Endothelial cell of umbilical vein (primary cell): ENCODE measurements around the gene MYBPC1. TPM values are rescaled to one million over a fixed set of nuclear protein-coding genes. Genes with fewer than 3 reads are reported as not detected.

ENCODE experiments used
- BruUV-seq: library from RNA; stranded (reverse); fragments of 400-500 nt; replicated peaks from 2 replicates; lab custom pipeline; 2021; lab: Mats Ljungman, UMichigan
- CTCF ChIA-PET: fragments of 300-600, 350-600 bp; sonication (Branson Sonifier 250); formaldehyde crosslinking; loops from one replicate; lab custom pipeline; 2021; ENCODE audit warnings: antibody characterized with exemption, inconsistent platforms; lab: Charles Lee
- POLR2A ChIA-PET: fragments of 300-600, 350-600 bp; sonication (Branson Sonifier 250); formaldehyde crosslinking; loops from one replicate; lab custom pipeline; 2021; ENCODE audit warnings: antibody characterized with exemption, inconsistent platforms; lab: Charles Lee
- DNase-seq: peaks from one replicate; pipeline ENCODE4 v3.0.0-alpha.2; 2011; ENCODE audit warnings: low read depth, low spot score
- FAIRE-seq: peaks from 2 replicates; lab custom pipeline; 2011; peaks lifted over from hg19 to GRCh38; lab: Jason Lieb, UNC
- H2AFZ ChIP-seq: 2 replicates; pipeline ENCODE4 v1.6.0; 2012; ENCODE audit warnings: low read depth, low read length, control low read depth, inconsistent platforms
- H3K27ac ChIP-seq: 2 replicates; pipeline ENCODE4 v1.5.1; 2011; ENCODE audit warnings: low read depth, mild to moderate bottlenecking, control low read depth, low read length, moderate library complexity; ENCODE audit not compliant: insufficient read depth
- H3K27me3 ChIP-seq, 2 experiments: 2 replicates each; pipeline versions ENCODE4 v1.6.0 to v1.6.1; 2011; ENCODE audit warnings: low read length in 2 of 2, mixed read lengths in 1 of 2; ENCODE audit not compliant: control insufficient read depth in 2 of 2, insufficient read depth in 2 of 2
- H3K36me3 ChIP-seq, 2 experiments: 2 replicates in 1 of 2; 3 replicates in 1 of 2; pipeline ENCODE4 v1.5.1; 2011; ENCODE audit warnings: low read length in 2 of 2, mild to moderate bottlenecking in 1 of 2, moderate library complexity in 1 of 2; ENCODE audit not compliant: control insufficient read depth in 2 of 2, insufficient read depth in 2 of 2; ENCODE audit errors: extremely low read depth in 1 of 2
- H3K4me1 ChIP-seq: 3 replicates; pipeline ENCODE4 v1.5.1; 2011; ENCODE audit warnings: mild to moderate bottlenecking, low read length; ENCODE audit not compliant: control insufficient read depth, insufficient read depth; ENCODE audit errors: extremely low read depth
- H3K4me2 ChIP-seq: 2 replicates; pipeline ENCODE4 v1.6.1; 2011; ENCODE audit warnings: low read length, control low read depth, mixed read lengths; ENCODE audit not compliant: insufficient read depth
- H3K4me3 ChIP-seq, 3 experiments: fragments of 200-600 bp in 1 of 3; sonication (generic), shearing (Covaris generic) in 1 of 3; replicated peaks in 1 of 3; 2 replicates each; pipeline ENCODE4 v1.5.1; 2011 to 2016; ENCODE audit warnings: control low read depth in 3 of 3, low read length in 3 of 3, mild to moderate bottlenecking in 2 of 3, inconsistent platforms in 1 of 3, low read depth in 1 of 3, moderate library complexity in 1 of 3; ENCODE audit not compliant: insufficient read depth in 1 of 3
- H3K79me2 ChIP-seq: 2 replicates; pipeline ENCODE4 v1.6.0; 2012; ENCODE audit warnings: low read length, inconsistent platforms; ENCODE audit not compliant: control insufficient read depth, insufficient read depth
- H3K9ac ChIP-seq: replicated peaks from 2 replicates; pipeline ENCODE3; 2011; ENCODE audit warnings: low read length, control low read depth; ENCODE audit not compliant: insufficient read depth; ENCODE audit errors: extremely low read depth
- H3K9me1 ChIP-seq: replicated peaks from 3 replicates; pipeline ENCODE4 v1.6.0; 2011; ENCODE audit warnings: mild to moderate bottlenecking, low read length; ENCODE audit not compliant: control insufficient read depth, insufficient read depth; ENCODE audit errors: extremely low read depth
- H3K9me3 ChIP-seq: replicated peaks from 2 replicates; pipeline ENCODE4 v1.5.1; 2012; ENCODE audit warnings: low read length, inconsistent platforms; ENCODE audit not compliant: control insufficient read depth, insufficient read depth
- H4K20me1 ChIP-seq: replicated peaks from 2 replicates; pipeline ENCODE3; 2011; ENCODE audit warnings: mild to moderate bottlenecking, low read length; ENCODE audit not compliant: control insufficient read depth, insufficient read depth; ENCODE audit errors: extremely low read depth
- FOS ChIP-seq: IDR thresholded peaks from 2 replicates; pipeline ENCODE4 v1.6.1; 2011; ENCODE audit warnings: mild to moderate bottlenecking, low read length, moderate library complexity, borderline replicate concordance; ENCODE audit not compliant: insufficient read depth
- GATA2 ChIP-seq: IDR thresholded peaks from 2 replicates; pipeline ENCODE4 v1.7.0; 2011; ENCODE audit warnings: low read depth, mild to moderate bottlenecking, moderate library complexity, mixed read lengths, low read length; ENCODE audit not compliant: insufficient read length, insufficient read depth
- JUN ChIP-seq: IDR thresholded peaks from 2 replicates; pipeline ENCODE4 v1.6.1; 2011; ENCODE audit warnings: borderline replicate concordance, low read depth; ENCODE audit not compliant: insufficient read length, insufficient read depth
- MYC ChIP-seq: IDR thresholded peaks from one replicate; pipeline ENCODE4 v1.6.1; 2011; ENCODE audit warnings: mild to moderate bottlenecking, low read depth, low read length
- POLR2A ChIP-seq: IDR thresholded peaks from 2 replicates; pipeline ENCODE4 v1.6.1; 2012; ENCODE audit warnings: low read depth, mild to moderate bottlenecking, control low read depth, low read length
- POLR2AphosphoS5 ChIP-seq: IDR thresholded peaks from 2 replicates; pipeline ENCODE4 v1.6.1; 2012; ENCODE audit warnings: low read depth, mild to moderate bottlenecking, control low read depth, low read length, moderate library complexity; ENCODE audit not compliant: insufficient read depth
- dilution Hi-C: fragments of 300-500 bp; cut with MboI; formaldehyde crosslinking; loops from one replicate; pipeline ENCODE4 v1.15.0; 2019; ENCODE audit warnings: low sequenced_read_pairs; ENCODE audit not compliant: extremely low pct_ligation_motif_present
- intact Hi-C: fragments of 100-400 bp; cut with micrococcal nuclease; formaldehyde crosslinking; loops from one replicate; pipeline ENCODE4 v1.10.0; 2022
- polyA plus RNA-seq, 4 experiments: library from polyadenylated mRNA; depleted of rRNA in 3 of 4; stranded (reverse) in 3 of 4; unstranded in 1 of 4; fragments of >200 nt; gene quantifications; 2 replicates each; pipeline versions ENCODE4 v1.2.1 to v1.2.3, GENCODE V29; 2011 to 2012; ENCODE audit warnings: missing spikeins in 1 of 4
- total RNA-seq: library from RNA; stranded (reverse); gene quantifications from 2 replicates; pipeline ENCODE4 v1.2.3, GENCODE V29; 2021
- TF ChIP-seq, protein P1 (sequence below), 2 donors: IDR thresholded peaks; 1 replicate in 1 of 2; 2 replicates in 1 of 2; pipeline ENCODE4 v1.5.1; 2011; ENCODE audit warnings: low read length in 2 of 2, mild to moderate bottlenecking in 2 of 2, moderate library complexity in 2 of 2, control low read depth in 1 of 2, inconsistent platforms in 1 of 2, low read depth in 1 of 2; ENCODE audit not compliant: insufficient read depth in 1 of 2; ENCODE audit errors: extremely low read depth in 1 of 2

The MYBPC1 gene
- total and polyA plus RNA-seq, 2 donors (not counting 3 experiments of a cell fraction or from before 2014, with no cell fraction given): not detected

DNA sequence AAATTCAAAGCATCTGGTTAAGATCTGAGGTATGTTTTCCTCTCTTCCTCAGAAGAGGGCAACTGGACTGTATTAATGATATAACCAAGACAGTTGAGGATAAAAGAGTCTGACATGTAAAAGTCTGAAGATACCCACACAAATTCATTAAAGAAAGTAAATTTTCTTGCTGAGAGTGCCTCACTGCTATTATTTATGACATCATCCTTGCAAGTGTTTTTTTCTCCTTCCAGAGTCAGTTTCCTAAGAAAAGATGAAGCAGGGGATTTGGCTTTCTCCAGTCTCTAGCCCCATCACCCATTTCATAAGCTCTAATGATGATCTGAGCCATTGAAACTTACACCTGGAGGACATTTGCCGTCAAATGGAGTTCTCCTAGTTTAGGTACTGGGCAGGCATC is 21.0 kb upstream of the MYBPC1 start:
- Histone ChIP-seq H3K9me3 (no peaks in the 10 kb centered on the region), H3K79me2 (no peaks in the 10 kb centered on the region), H3K27ac (no peak overlapping the region), H3K4me3 (no peak overlapping the region), H4K20me1 (no peaks in the 10 kb centered on the region), H3K4me1 (no peaks in the 10 kb centered on the region), H3K9me1 (no peaks in the 10 kb centered on the region), H3K36me3 (no peaks in the 10 kb centered on the region), H3K4me2 (no peak overlapping the region), H3K9ac (no peak overlapping the region), H3K27me3 (no peaks in the 10 kb centered on the region), H2AFZ (no peak overlapping the region)
- intact Hi-C loops (no loop called here), dilution Hi-C loops (no loop called here)
- TF ChIP-seq MYC: no peak
- TF ChIP-seq, protein P1, sequence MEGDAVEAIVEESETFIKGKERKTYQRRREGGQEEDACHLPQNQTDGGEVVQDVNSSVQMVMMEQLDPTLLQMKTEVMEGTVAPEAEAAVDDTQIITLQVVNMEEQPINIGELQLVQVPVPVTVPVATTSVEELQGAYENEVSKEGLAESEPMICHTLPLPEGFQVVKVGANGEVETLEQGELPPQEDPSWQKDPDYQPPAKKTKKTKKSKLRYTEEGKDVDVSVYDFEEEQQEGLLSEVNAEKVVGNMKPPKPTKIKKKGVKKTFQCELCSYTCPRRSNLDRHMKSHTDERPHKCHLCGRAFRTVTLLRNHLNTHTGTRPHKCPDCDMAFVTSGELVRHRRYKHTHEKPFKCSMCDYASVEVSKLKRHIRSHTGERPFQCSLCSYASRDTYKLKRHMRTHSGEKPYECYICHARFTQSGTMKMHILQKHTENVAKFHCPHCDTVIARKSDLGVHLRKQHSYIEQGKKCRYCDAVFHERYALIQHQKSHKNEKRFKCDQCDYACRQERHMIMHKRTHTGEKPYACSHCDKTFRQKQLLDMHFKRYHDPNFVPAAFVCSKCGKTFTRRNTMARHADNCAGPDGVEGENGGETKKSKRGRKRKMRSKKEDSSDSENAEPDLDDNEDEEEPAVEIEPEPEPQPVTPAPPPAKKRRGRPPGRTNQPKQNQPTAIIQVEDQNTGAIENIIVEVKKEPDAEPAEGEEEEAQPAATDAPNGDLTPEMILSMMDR (IDR thresholded peaks at IDR 0.05; ENCODE audit: extremely low read depth in 1 of 2, insufficient read depth in 1 of 2, low read depth in 1 of 2, low read length in 2 of 2): no peak
- TF ChIP-seq POLR2A: no peak
- no peak for TF ChIP-seq FOS
- TF ChIP-seq GATA2: no peak
- TF ChIP-seq JUN: no peak
- no peak for TF ChIP-seq POLR2AphosphoS5
- POLR2A ChIA-PET: no interaction called here
- FAIRE-seq (no peak), DNase-seq (no peak)
- no TSS peak for BruUV-seq
- CTCF ChIA-PET: interaction anchor here (0.6 kb wide), 1 partner anchor 101 kb away, joined by 5 read pairs; no protein-coding TSS in a partner anchor

DNA sequence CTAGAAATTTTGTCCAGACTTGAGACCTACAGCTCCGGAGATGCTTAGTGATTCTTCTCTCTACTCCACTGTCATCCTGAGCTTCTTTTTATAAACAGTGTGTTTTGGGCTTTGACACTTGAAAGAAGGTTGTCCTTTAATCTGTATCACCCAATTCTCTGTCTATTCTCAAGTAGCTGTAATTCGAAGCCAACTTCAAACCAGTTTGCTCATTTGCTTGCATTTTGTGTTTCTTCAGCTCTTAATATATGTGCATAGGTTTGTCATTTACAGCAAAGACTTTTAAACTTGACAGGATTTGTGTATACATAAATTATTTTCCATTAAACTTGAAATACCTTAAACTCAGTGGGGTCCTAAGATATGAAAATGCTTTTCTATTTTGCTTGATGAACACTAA is 16.4 kb upstream of the MYBPC1 start:
- H3K36me3 ChIP-seq: no peaks in the 10 kb centered on the region
- H3K27ac ChIP-seq: no peak overlapping the region
- no peaks in the 10 kb centered on the region for H3K4me1 ChIP-seq
- no TSS peak for BruUV-seq
- ChIA-PET CTCF (interaction anchor here (1.0 kb wide), 1 partner anchor 12 kb away, joined by 3 read pairs; no protein-coding TSS in a partner anchor), POLR2A (no interaction called here)
- H3K9me3 ChIP-seq: no peaks in the 10 kb centered on the region
- no peaks in the 10 kb centered on the region for H3K27me3 ChIP-seq
- H3K4me2 ChIP-seq: no peak overlapping the region
- H4K20me1 ChIP-seq: no peaks in the 10 kb centered on the region
- no peak for DNase-seq
- H3K79me2 ChIP-seq: no peaks in the 10 kb centered on the region
- no peak overlapping the region for H2AFZ ChIP-seq
- no peak for FAIRE-seq
- no peaks in the 10 kb centered on the region for H3K9me1 ChIP-seq
- intact Hi-C loops (no loop called here), dilution Hi-C loops (no loop called here)
- H3K9ac ChIP-seq: no peak overlapping the region
- no peak for TF ChIP-seq FOS
- TF ChIP-seq JUN: no peak
- TF ChIP-seq POLR2A: no peak
- TF ChIP-seq MYC: no peak
- H3K4me3 ChIP-seq: no peak overlapping the region
